Panc1 (cell line): Measurements from ENCODE around the gene U2AF1L4. TPM values are rescaled to one million over a fixed set of nuclear protein-coding genes. Genes with fewer than 3 reads are reported as not detected.

Experiments used
- ATAC-seq: fragments of 200-7000 bp; cut with Tn5 transposase; 2 replicates; pipeline ENCODE4 v1.9.1; 2020; ENCODE audit warnings: mild to moderate bottlenecking, moderate library complexity
- BruUV-seq: library from RNA; stranded (reverse); fragments of 400-500 nt; replicated peaks from 2 replicates; lab custom pipeline; 2021; lab: Mats Ljungman, UMichigan
- CTCF ChIA-PET: fragments of 300-600 bp; sonication (Branson Sonifier 250); formaldehyde crosslinking; loops from one replicate; lab custom pipeline; 2022; ENCODE audit warnings: antibody characterized with exemption; lab: Charles Lee
- POLR2A ChIA-PET: fragments of 300-600 bp; sonication (Branson Sonifier 250); formaldehyde crosslinking; loops from one replicate; lab custom pipeline; 2022; ENCODE audit warnings: antibody characterized with exemption; lab: Charles Lee
- DNase-seq: peaks from one replicate; pipeline ENCODE4 v3.0.0-alpha.2; 2010; ENCODE audit warnings: low read depth, low spot score
- H3K27ac ChIP-seq: 2 replicates; pipeline ENCODE4 v1.5.1; 2011; ENCODE audit warnings: mild to moderate bottlenecking, low read length, inconsistent platforms
- H3K27me3 ChIP-seq: fragments of 200-500 bp; sonication (Bioruptor generic); 2 replicates; pipeline ENCODE4 v1.6.0; 2014; ENCODE audit warnings: low read length, inconsistent platforms; ENCODE audit not compliant: control insufficient read depth, insufficient read depth
- H3K36me3 ChIP-seq: fragments of 200-500 bp; sonication (Bioruptor generic); 2 replicates; pipeline ENCODE4 v1.5.1; 2014; ENCODE audit warnings: inconsistent platforms, mild to moderate bottlenecking, low read length, moderate library complexity; ENCODE audit not compliant: control insufficient read depth, insufficient read depth
- H3K4me1 ChIP-seq: 2 replicates; pipeline ENCODE4 v1.5.1; 2011; ENCODE audit warnings: inconsistent platforms, mild to moderate bottlenecking, low read length, moderate library complexity; ENCODE audit not compliant: control insufficient read depth, insufficient read depth
- H3K4me3 ChIP-seq, 2 experiments: 2 replicates each; pipeline ENCODE4 v1.5.1; 2011 to 2012; ENCODE audit warnings: low read depth in 2 of 2, low read length in 2 of 2, mild to moderate bottlenecking in 2 of 2, inconsistent platforms in 1 of 2, moderate library complexity in 1 of 2
- H3K9me3 ChIP-seq: fragments of 200-500 bp; sonication (Bioruptor generic); 2 replicates; pipeline ENCODE4 v1.5.1; 2014; ENCODE audit warnings: low read depth, mild to moderate bottlenecking, inconsistent platforms, low read length, moderate library complexity; ENCODE audit not compliant: control insufficient read depth, insufficient read depth
- POLR2AphosphoS5 ChIP-seq: IDR thresholded peaks from 2 replicates; pipeline ENCODE4 v1.6.1; 2012; ENCODE audit warnings: mild to moderate bottlenecking, low read depth, low read length, moderate library complexity
- REST ChIP-seq, 2 experiments: IDR thresholded peaks; 2 replicates each; pipeline ENCODE4 v1.6.1; 2011 to 2012; ENCODE audit warnings: low read depth in 2 of 2, control low read depth in 1 of 2, low read length in 1 of 2, mild to moderate bottlenecking in 1 of 2, moderate library complexity in 1 of 2; ENCODE audit not compliant: insufficient read depth in 1 of 2
- SIN3A ChIP-seq: IDR thresholded peaks from 2 replicates; pipeline ENCODE4 v1.6.1; 2012; ENCODE audit warnings: low read depth, mild to moderate bottlenecking, low read length, moderate library complexity, borderline replicate concordance; ENCODE audit not compliant: insufficient read depth
- TCF7L2 ChIP-seq: IDR thresholded peaks from 2 replicates; pipeline ENCODE4 v1.6.1; 2011; ENCODE audit warnings: mild to moderate bottlenecking, low read depth, low read length, inconsistent platforms
- in situ Hi-C: cut with HindIII; loops from 2 replicates; pipeline ENCODE4 v1.10.0; 2016; ENCODE audit warnings: low sequenced_read_pairs, low pct_unique_long_range_greater_than_20kb
- intact Hi-C: fragments of 100-400 bp; cut with micrococcal nuclease; formaldehyde crosslinking; loops from one replicate; pipeline ENCODE4 v1.10.0; 2022; ENCODE audit not compliant: unreplicated experiment
- total RNA-seq: library from RNA; stranded (reverse); gene quantifications from one replicate; pipeline ENCODE4 v1.2.1, GENCODE V29; 2021; ENCODE audit not compliant: unreplicated experiment
- TF ChIP-seq, protein P1 (sequence below): fragments of 450-650 bp; IDR thresholded peaks from 2 replicates; pipeline ENCODE4 v1.5.1; 2017; ENCODE audit warnings: mild to moderate bottlenecking

Gene U2AF1L4
- total RNA-seq, 1 experiment from 2014 or later, result 29.8 TPM

- Histone ChIP-seq H3K4me3 (no peak overlapping the region), H3K4me1 (no peaks in the 10 kb centered on the region), H3K27me3 (no peaks in the 10 kb centered on the region), H3K9me3 (no peaks in the 10 kb centered on the region), H3K36me3 (peaks cover 11% of the 10 kb centered on the region), H3K27ac (no peak overlapping the region)
- DNase-seq (no peak), ATAC-seq (no peak)
- in situ Hi-C loops, result no loop called here
- BruUV-seq, result no TSS peak
- ChIA-PET POLR2A (no interaction called here), CTCF (interaction anchor here (0.6 kb wide), 1 partner anchor 321 kb away, joined by 4 read pairs; no protein-coding TSS in a partner anchor)
- TF ChIP-seq TCF7L2 (no peak), POLR2AphosphoS5 (no peak), REST (IDR thresholded peaks at IDR 0.05; ENCODE audit: insufficient read depth in 1 of 2, low read depth in 2 of 2, low read length in 1 of 2) (no peak), SIN3A (no peak)
- TF ChIP-seq, protein P1, sequence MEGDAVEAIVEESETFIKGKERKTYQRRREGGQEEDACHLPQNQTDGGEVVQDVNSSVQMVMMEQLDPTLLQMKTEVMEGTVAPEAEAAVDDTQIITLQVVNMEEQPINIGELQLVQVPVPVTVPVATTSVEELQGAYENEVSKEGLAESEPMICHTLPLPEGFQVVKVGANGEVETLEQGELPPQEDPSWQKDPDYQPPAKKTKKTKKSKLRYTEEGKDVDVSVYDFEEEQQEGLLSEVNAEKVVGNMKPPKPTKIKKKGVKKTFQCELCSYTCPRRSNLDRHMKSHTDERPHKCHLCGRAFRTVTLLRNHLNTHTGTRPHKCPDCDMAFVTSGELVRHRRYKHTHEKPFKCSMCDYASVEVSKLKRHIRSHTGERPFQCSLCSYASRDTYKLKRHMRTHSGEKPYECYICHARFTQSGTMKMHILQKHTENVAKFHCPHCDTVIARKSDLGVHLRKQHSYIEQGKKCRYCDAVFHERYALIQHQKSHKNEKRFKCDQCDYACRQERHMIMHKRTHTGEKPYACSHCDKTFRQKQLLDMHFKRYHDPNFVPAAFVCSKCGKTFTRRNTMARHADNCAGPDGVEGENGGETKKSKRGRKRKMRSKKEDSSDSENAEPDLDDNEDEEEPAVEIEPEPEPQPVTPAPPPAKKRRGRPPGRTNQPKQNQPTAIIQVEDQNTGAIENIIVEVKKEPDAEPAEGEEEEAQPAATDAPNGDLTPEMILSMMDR, result no peak
- intact Hi-C loops, result no loop called here
These were observed 12.6 kb downstream of the U2AF1L4 start for GRCh38 chr19:35732540-35733179.

DNA sequence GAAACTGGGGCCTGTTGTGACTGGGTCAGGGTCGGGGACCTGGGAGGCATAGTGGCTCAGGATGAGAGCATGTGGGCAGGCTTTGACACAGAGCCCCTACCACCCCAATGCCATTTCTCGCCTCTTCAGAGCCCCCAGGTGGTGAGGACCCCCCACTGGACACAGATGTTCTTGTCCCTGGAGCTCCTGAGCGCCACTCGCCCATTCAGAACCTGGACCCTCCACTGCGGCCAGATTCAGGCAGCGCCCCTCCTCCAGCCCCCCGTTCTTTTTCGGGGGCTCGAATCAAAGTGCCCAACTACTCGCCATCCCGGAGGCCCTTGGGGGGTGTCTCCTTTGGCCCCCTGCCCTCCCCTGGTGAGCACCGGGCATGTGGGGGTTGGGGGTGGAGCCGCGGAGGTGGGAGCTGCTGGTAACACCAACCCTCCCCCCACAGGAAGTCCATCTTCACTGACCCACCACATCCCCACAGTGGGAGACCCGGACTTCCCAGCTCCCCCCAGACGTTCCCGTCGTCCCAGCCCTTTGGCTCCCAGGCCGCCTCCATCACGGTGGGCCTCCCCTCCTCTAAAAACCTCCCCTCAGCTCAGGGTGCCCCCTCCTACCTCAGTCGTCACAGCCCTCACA is 13.3 kb downstream of the U2AF1L4 start:
- in situ Hi-C loops, result no loop called here
- no peak for TF ChIP-seq TCF7L2
- TF ChIP-seq, protein P1, result no peak
- TF ChIP-seq SIN3A, result no peak
- TF ChIP-seq POLR2AphosphoS5, result no peak
- TF ChIP-seq REST (IDR thresholded peaks at IDR 0.05; ENCODE audit: insufficient read depth in 1 of 2, low read depth in 2 of 2, low read length in 1 of 2), result no peak
- CTCF ChIA-PET, result no interaction called here
- Histone ChIP-seq H3K36me3 (peaks cover 11% of the 10 kb centered on the region), H3K27me3 (no peaks in the 10 kb centered on the region), H3K27ac (no peak overlapping the region), H3K9me3 (no peaks in the 10 kb centered on the region), H3K4me3 (no peak overlapping the region), H3K4me1 (no peaks in the 10 kb centered on the region)
- no peak for DNase-seq
- intact Hi-C loops, result no loop called here
- no TSS peak for BruUV-seq
- no peak for ATAC-seq
- POLR2A ChIA-PET, result no interaction called here
